ENCODE data around the gene PHF14. TPM values are rescaled to one million over a fixed set of nuclear protein-coding genes. Genes with fewer than 3 reads are reported as not detected.

Gene PHF14
- total and polyA plus RNA-seq, 2 donors (not counting 3 experiments of a cell fraction or from before 2014, with no cell fraction given): 8.8 to 43.4 TPM

DNA sequence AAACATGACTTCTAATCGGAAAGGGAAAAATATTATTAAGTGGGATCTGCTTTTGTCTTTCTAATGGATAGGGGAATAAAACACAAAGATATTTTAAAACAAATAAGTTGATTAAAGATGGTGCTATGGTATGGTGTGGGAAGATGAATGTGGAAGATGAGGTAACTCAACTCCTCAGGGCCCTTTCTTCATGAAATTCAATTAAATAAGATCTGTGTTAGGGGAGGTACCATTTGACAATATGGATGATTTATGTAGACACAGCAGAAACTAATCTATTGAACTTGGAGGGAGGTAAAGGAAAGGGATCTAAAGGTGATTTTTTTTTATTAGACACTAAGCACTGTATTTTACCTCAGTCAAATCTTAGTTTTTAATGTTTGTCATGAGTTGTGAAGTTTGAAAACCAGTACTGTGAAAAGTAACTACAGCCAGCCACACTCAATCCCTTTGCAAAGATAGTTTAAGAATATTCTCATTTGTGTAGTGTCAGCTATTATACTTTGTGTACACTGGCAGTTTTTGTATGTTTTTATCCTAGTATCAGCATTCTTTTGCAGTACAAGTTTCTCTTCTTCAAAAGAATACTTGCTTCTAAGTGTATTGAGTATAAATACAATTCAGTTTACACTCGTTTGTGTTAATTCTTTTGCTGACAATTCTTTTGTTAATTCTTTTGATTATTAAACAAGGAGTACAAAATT, 151.3 kb downstream of the PHF14 start:
- FAIRE-seq (no peak), DNase-seq (ENCODE audit: low read depth, low spot score) (no peak)
- Histone ChIP-seq H3K36me3 (ENCODE audit: control insufficient read depth in 2 of 2, extremely low read depth in 1 of 2, insufficient read depth in 2 of 2, low read length in 2 of 2) (no peaks in the 10 kb centered on the region), H3K9me3 (replicated peaks; ENCODE audit: control insufficient read depth, insufficient read depth, low read length) (no peaks in the 10 kb centered on the region), H3K79me2 (ENCODE audit: control insufficient read depth, insufficient read depth, low read length) (no peaks in the 10 kb centered on the region), H2AFZ (ENCODE audit: low read depth, low read length) (no peak overlapping the region), H3K27me3 (ENCODE audit: control insufficient read depth in 2 of 2, insufficient read depth in 2 of 2, low read length in 2 of 2) (no peaks in the 10 kb centered on the region), H3K9ac (replicated peaks; ENCODE audit: extremely low read depth, insufficient read depth, low read length) (no peak overlapping the region), H3K4me1 (ENCODE audit: control insufficient read depth, extremely low read depth, insufficient read depth, low read length) (peaks cover under 1% of the 10 kb centered on the region), H4K20me1 (replicated peaks; ENCODE audit: control insufficient read depth, extremely low read depth, insufficient read depth, low read length) (no peaks in the 10 kb centered on the region), H3K4me3 (replicated peaks in 1 of 3; ENCODE audit: insufficient read depth in 1 of 3, low read depth in 1 of 3, low read length in 3 of 3) (no peak overlapping the region), H3K4me2 (ENCODE audit: insufficient read depth, low read length) (no peak overlapping the region), H3K9me1 (replicated peaks; ENCODE audit: control insufficient read depth, extremely low read depth, insufficient read depth, low read length) (no peaks in the 10 kb centered on the region), H3K27ac (ENCODE audit: insufficient read depth, low read depth, low read length) (no peak overlapping the region)
- BruUV-seq (replicated peaks): no TSS peak
- TF ChIP-seq, protein P1, sequence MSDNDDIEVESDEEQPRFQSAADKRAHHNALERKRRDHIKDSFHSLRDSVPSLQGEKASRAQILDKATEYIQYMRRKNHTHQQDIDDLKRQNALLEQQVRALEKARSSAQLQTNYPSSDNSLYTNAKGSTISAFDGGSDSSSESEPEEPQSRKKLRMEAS (IDR thresholded peaks at IDR 0.05; ENCODE audit: insufficient read depth, insufficient read length): no peak
- TF ChIP-seq EZH2 (IDR thresholded peaks at IDR 0.05; ENCODE audit: borderline replicate concordance, low read depth, low read length, severe bottlenecking): no peak
- TF ChIP-seq JUN (IDR thresholded peaks at IDR 0.05; ENCODE audit: borderline replicate concordance, insufficient read depth, insufficient read length, low read depth): no peak
- TF ChIP-seq POLR2AphosphoS5 (IDR thresholded peaks at IDR 0.05; ENCODE audit: insufficient read depth, low read depth, low read length): no peak
- TF ChIP-seq POLR2A (IDR thresholded peaks at IDR 0.05; ENCODE audit: low read depth, low read length): no peak
- no peak for TF ChIP-seq GATA2 (IDR thresholded peaks at IDR 0.05; ENCODE audit: insufficient read depth, insufficient read length, low read depth, low read length)
- TF ChIP-seq, protein P2, sequence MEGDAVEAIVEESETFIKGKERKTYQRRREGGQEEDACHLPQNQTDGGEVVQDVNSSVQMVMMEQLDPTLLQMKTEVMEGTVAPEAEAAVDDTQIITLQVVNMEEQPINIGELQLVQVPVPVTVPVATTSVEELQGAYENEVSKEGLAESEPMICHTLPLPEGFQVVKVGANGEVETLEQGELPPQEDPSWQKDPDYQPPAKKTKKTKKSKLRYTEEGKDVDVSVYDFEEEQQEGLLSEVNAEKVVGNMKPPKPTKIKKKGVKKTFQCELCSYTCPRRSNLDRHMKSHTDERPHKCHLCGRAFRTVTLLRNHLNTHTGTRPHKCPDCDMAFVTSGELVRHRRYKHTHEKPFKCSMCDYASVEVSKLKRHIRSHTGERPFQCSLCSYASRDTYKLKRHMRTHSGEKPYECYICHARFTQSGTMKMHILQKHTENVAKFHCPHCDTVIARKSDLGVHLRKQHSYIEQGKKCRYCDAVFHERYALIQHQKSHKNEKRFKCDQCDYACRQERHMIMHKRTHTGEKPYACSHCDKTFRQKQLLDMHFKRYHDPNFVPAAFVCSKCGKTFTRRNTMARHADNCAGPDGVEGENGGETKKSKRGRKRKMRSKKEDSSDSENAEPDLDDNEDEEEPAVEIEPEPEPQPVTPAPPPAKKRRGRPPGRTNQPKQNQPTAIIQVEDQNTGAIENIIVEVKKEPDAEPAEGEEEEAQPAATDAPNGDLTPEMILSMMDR (IDR thresholded peaks at IDR 0.05; ENCODE audit: extremely low read depth in 1 of 2, insufficient read depth in 1 of 2, low read depth in 1 of 2, low read length in 2 of 2): no peak
- no peak for TF ChIP-seq FOS (IDR thresholded peaks at IDR 0.05; ENCODE audit: borderline replicate concordance, insufficient read depth, low read length)
- TF ChIP-seq MYC (IDR thresholded peaks at IDR 0.05; ENCODE audit: low read depth, low read length): no peak
- POLR2A ChIA-PET: no interaction called here
- CTCF ChIA-PET: no interaction called here
- dilution Hi-C loops (cut with MboI; ENCODE audit: extremely low pct_ligation_motif_present, low sequenced_read_pairs) (no loop called here), intact Hi-C loops (cut with micrococcal nuclease) (no loop called here)
